GM18909 (cell line): Measurements from ENCODE around the gene GRK2.

Experiments
- ATAC-seq: cut with Tn5 transposase; IDR thresholded peaks from one replicate; pipeline ENCODE4 v1.9.1; 2021; ENCODE audit warnings: mild to moderate bottlenecking; ENCODE audit not compliant: unreplicated experiment, poor library complexity

GRK2 gene

GRCh38 chr11:67292671-67293070 lies 26.4 kb downstream of the GRK2 start:
- no peak for ATAC-seq

- no peak for ATAC-seq
Observed at GRCh38 chr11:67293090-67293489, 26.8 kb downstream of the GRK2 start.

- ATAC-seq = no peak
Observed at GRCh38 chr11:67295846-67296245, 29.6 kb downstream of the GRK2 start.

- ATAC-seq = no peak
Observed at GRCh38 chr11:67298786-67299185, 32.5 kb downstream of the GRK2 start.

- no peak for ATAC-seq
Observed at GRCh38 chr11:67299471-67300191, 33.4 kb downstream of the GRK2 start.

- ATAC-seq = no peak
Observed at GRCh38 chr11:67300256-67300755, 34.0 kb downstream of the GRK2 start.

- no peak for ATAC-seq
Observed at GRCh38 chr11:67300756-67301312, 34.6 kb downstream of the GRK2 start.

- no peak for ATAC-seq
Observed at GRCh38 chr11:67301313-67301921, 35.1 kb downstream of the GRK2 start.

GRCh38 chr11:67301951-67302516 lies 35.8 kb downstream of the GRK2 start:
- ATAC-seq = no peak

GRCh38 chr11:67302571-67303131 lies 36.4 kb downstream of the GRK2 start:
- no peak for ATAC-seq

- no peak for ATAC-seq
Observed at GRCh38 chr11:67303132-67303834, 37.0 kb downstream of the GRK2 start, which contains the start of gene SSH3. Gene SSH3 (plus strand): TSS chr11:67303530. CDS start chr11:67303626, 96 bp downstream.

- ATAC-seq = no peak
Observed at GRCh38 chr11:67303835-67304411, 37.6 kb downstream of the GRK2 start.

- ATAC-seq = no peak
Observed at GRCh38 chr11:67304511-67305113, 38.3 kb downstream of the GRK2 start.

- no peak for ATAC-seq
Observed at GRCh38 chr11:67306769-67307544, 40.7 kb downstream of the GRK2 start.

- no peak for ATAC-seq
Observed at GRCh38 chr11:67307545-67308001, 41.3 kb downstream of the GRK2 start.

GRCh38 chr11:67308031-67308866 lies 42.0 kb downstream of the GRK2 start:
- no peak for ATAC-seq

- ATAC-seq = no peak
Observed at GRCh38 chr11:67309166-67309565, 42.9 kb downstream of the GRK2 start.

GRCh38 chr11:67309661-67310061 lies 43.4 kb downstream of the GRK2 start:
- no peak for ATAC-seq
